Measurements from ENCODE around the gene LCN1.
"Not testable (repeated sequence)": the region's sequence is repeated elsewhere in the genome, so short reads cannot be mapped to it uniquely, and the experiment has no call there.

DNA sequence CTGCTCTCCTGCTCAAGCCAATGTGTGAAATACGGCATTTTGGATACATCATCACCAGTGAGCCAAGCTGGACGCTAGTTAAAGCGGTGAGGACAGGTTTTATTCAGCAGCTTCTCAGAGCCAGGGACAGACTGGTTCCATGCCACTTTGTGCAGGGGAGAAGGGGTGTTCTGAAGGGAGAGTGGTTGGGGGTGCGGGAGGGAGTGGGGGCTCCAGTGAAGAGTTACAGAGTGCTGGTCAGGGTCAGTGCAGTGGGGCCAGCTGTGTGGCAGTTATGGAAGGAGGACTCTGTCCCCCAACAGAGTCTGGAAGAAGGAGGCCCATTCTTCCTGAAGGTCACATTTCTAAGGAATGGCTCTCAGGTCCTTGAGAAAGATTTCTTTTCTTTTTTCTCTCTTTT, 13.6 kb downstream of the LCN1 start:
- TF ChIP-seq, protein P1, sequence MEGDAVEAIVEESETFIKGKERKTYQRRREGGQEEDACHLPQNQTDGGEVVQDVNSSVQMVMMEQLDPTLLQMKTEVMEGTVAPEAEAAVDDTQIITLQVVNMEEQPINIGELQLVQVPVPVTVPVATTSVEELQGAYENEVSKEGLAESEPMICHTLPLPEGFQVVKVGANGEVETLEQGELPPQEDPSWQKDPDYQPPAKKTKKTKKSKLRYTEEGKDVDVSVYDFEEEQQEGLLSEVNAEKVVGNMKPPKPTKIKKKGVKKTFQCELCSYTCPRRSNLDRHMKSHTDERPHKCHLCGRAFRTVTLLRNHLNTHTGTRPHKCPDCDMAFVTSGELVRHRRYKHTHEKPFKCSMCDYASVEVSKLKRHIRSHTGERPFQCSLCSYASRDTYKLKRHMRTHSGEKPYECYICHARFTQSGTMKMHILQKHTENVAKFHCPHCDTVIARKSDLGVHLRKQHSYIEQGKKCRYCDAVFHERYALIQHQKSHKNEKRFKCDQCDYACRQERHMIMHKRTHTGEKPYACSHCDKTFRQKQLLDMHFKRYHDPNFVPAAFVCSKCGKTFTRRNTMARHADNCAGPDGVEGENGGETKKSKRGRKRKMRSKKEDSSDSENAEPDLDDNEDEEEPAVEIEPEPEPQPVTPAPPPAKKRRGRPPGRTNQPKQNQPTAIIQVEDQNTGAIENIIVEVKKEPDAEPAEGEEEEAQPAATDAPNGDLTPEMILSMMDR (IDR thresholded peaks at IDR 0.05), result not testable (repeated sequence)
- not testable (repeated sequence) for TF ChIP-seq POLR2AphosphoS5, POLR2A, EP300 (IDR thresholded peaks at IDR 0.05)

All from suprapubic skin (tissue), 4 donors.